Stimulated activated CD4-positive, alpha-beta T cell treated with anti-CD3 and anti-CD28 coated beads, Interleukin-2, amount 100 ng/mL, for 4 hours (primary cell): ENCODE results near the gene FNDC3B.

ENCODE experiments used
- DNase-seq: peaks from one replicate; pipeline ENCODE4 v3.0.0-alpha.2; 2020; ENCODE audit warnings: low read depth

FNDC3B gene

GRCh38 chr3:172190980-172191379, 151.6 kb downstream of the FNDC3B start:
- no peak for DNase-seq

GRCh38 chr3:172191629-172192028, 152.3 kb downstream of the FNDC3B start:
- DNase-seq = no peak

- no peak for DNase-seq
Observed at GRCh38 chr3:172192830-172193415, 153.5 kb downstream of the FNDC3B start.

- DNase-seq = no peak
Observed at GRCh38 chr3:172193436-172193835, 154.1 kb downstream of the FNDC3B start.

GRCh38 chr3:172194702-172195406, 155.5 kb downstream of the FNDC3B start:
- no peak for DNase-seq

- no peak for DNase-seq
Observed at GRCh38 chr3:172195407-172195754, 156.0 kb downstream of the FNDC3B start.

- DNase-seq = no peak
Observed at GRCh38 chr3:172197344-172197743, 158.0 kb downstream of the FNDC3B start.

GRCh38 chr3:172198428-172198827, 159.1 kb downstream of the FNDC3B start:
- no peak for DNase-seq

GRCh38 chr3:172199850-172200369, 160.5 kb downstream of the FNDC3B start:
- no peak for DNase-seq

GRCh38 chr3:172201136-172201869, 161.9 kb downstream of the FNDC3B start:
- DNase-seq = no peak

GRCh38 chr3:172201870-172202236, 162.5 kb downstream of the FNDC3B start:
- DNase-seq = no peak

GRCh38 chr3:172202797-172203196, 163.4 kb downstream of the FNDC3B start:
- DNase-seq = no peak

GRCh38 chr3:172203522-172204258, 164.3 kb downstream of the FNDC3B start:
- no peak for DNase-seq

- DNase-seq = no peak
Observed at GRCh38 chr3:172204716-172205115, 165.3 kb downstream of the FNDC3B start.

GRCh38 chr3:172208586-172209332, 169.4 kb downstream of the FNDC3B start:
- no peak for DNase-seq

- DNase-seq = no peak
Observed at GRCh38 chr3:172209333-172210321, 170.2 kb downstream of the FNDC3B start.

- no peak for DNase-seq
Observed at GRCh38 chr3:172210355-172210754, 171.0 kb downstream of the FNDC3B start.

- DNase-seq = no peak
Observed at GRCh38 chr3:172211123-172211522, 171.7 kb downstream of the FNDC3B start.

- no peak for DNase-seq
Observed at GRCh38 chr3:172213200-172213599, 173.8 kb downstream of the FNDC3B start.

- DNase-seq = no peak
Observed at GRCh38 chr3:172213904-172214303, 174.5 kb downstream of the FNDC3B start.
